ENCODE data around the gene TEKT2. TPM values are rescaled to one million over a fixed set of nuclear protein-coding genes. Genes with fewer than 3 reads are reported as not detected.

Gene TEKT2
- total RNA-seq, 1 experiment from 2014 or later = not detected

DNA sequence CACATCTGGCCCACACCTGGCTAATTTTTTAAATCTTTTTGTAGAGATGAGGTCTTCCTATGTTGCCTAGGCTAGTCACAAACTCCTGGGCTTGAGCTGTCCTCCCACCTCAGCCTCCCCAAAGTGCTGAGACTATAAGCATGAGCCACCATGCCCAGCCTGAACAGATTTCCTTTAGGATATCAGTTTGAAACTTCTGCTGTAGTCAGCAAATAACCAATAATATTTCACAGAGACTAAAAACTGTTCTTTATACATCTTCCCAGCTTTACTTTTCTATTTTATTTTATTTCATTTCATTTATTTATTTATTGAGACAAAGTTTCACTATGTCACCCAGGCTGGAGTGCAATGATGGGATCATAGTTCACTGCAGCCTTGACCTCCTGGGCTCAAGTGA, 29.9 kb upstream of the TEKT2 start:
- no peak overlapping the region for H3K4me3 ChIP-seq (ENCODE audit: low read length)
- no peaks in the 10 kb centered on the region for H4K20me1 ChIP-seq (ENCODE audit: low read length)
- H3K4me1 ChIP-seq (ENCODE audit: insufficient read depth, low read length) = no peaks in the 10 kb centered on the region
- DNase-seq (no peak), ATAC-seq (no peak)
- H3K36me3 ChIP-seq (ENCODE audit: low read depth, low read length) = peaks cover 8% of the 10 kb centered on the region; the same call in 1 of the 2 replicates
- no peaks in the 10 kb centered on the region for H3K27me3 ChIP-seq (ENCODE audit: low read length)
- no peak overlapping the region for H3K27ac ChIP-seq (ENCODE audit: low read length)
- no peak overlapping the region for H3K9ac ChIP-seq (ENCODE audit: low read length)
- H3K4me2 ChIP-seq (ENCODE audit: low read length) = no peak overlapping the region
- ChIA-PET POLR2A (ENCODE audit: unreplicated experiment) (no interaction called here), CTCF (no interaction called here)
- H3K9me2 ChIP-seq (replicated peaks; ENCODE audit: low read length) = no peaks in the 10 kb centered on the region
- TF ChIP-seq, protein P1, sequence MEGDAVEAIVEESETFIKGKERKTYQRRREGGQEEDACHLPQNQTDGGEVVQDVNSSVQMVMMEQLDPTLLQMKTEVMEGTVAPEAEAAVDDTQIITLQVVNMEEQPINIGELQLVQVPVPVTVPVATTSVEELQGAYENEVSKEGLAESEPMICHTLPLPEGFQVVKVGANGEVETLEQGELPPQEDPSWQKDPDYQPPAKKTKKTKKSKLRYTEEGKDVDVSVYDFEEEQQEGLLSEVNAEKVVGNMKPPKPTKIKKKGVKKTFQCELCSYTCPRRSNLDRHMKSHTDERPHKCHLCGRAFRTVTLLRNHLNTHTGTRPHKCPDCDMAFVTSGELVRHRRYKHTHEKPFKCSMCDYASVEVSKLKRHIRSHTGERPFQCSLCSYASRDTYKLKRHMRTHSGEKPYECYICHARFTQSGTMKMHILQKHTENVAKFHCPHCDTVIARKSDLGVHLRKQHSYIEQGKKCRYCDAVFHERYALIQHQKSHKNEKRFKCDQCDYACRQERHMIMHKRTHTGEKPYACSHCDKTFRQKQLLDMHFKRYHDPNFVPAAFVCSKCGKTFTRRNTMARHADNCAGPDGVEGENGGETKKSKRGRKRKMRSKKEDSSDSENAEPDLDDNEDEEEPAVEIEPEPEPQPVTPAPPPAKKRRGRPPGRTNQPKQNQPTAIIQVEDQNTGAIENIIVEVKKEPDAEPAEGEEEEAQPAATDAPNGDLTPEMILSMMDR (conservative IDR thresholded peaks at IDR 0.05; ENCODE audit: low read depth, low read length) = no peak
- TF ChIP-seq EZH2 (IDR thresholded peaks at IDR 0.05; ENCODE audit: low read length, unreplicated experiment) = no peak
- TF ChIP-seq EZH2phosphoT487 (IDR thresholded peaks at IDR 0.05; ENCODE audit: borderline replicate concordance, low read length) = no peak
- no peaks in the 10 kb centered on the region for H3K79me2 ChIP-seq (ENCODE audit: low read length)
- H3F3A ChIP-seq (ENCODE audit: low read length, unreplicated experiment) = no peaks in the 10 kb centered on the region
- intact Hi-C loops (cut with micrococcal nuclease) = no loop called here
- H2AFZ ChIP-seq (ENCODE audit: low read length) = no peak overlapping the region
- no peaks in the 10 kb centered on the region for H3K9me3 ChIP-seq (ENCODE audit: low read length)
- BruUV-seq (replicated peaks) = no TSS peak

DNA sequence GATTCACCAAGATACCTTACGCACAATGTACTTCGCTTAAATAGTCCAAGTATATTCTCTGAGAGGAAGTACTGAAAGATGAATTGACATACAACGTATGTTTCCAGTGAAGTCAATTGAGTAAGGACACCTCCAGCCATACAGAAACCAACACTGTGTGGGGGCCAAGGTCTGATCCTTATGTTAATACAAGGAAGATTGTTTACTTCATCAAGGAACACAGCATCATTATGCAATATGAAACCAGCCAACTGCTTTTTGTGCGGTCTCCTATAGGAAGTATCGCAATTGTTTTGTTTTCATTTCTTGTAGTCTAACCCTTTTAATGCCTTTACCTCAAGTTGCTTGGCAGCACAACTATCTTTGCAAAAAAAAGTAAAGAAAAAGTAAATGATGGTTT, 28.2 kb upstream of the TEKT2 start:
- no peaks in the 10 kb centered on the region for H4K20me1 ChIP-seq (ENCODE audit: low read length)
- ATAC-seq (no peak), DNase-seq (no peak)
- CTCF ChIA-PET = no interaction called here
- no peaks in the 10 kb centered on the region for H3K27me3 ChIP-seq (ENCODE audit: low read length)
- no peak overlapping the region for H3K27ac ChIP-seq (ENCODE audit: low read length)
- POLR2A ChIA-PET (ENCODE audit: unreplicated experiment) = no interaction called here
- BruUV-seq (replicated peaks) = TSS peak; percentile 14
- no peaks in the 10 kb centered on the region for H3K4me1 ChIP-seq (ENCODE audit: insufficient read depth, low read length)
- no peaks in the 10 kb centered on the region for H3K9me3 ChIP-seq (ENCODE audit: low read length)
- no peak overlapping the region for H3K4me2 ChIP-seq (ENCODE audit: low read length)
- TF ChIP-seq EZH2 (IDR thresholded peaks at IDR 0.05; ENCODE audit: low read length, unreplicated experiment) = no peak
- no peak for TF ChIP-seq EZH2phosphoT487 (IDR thresholded peaks at IDR 0.05; ENCODE audit: borderline replicate concordance, low read length)
- TF ChIP-seq, protein P1 (conservative IDR thresholded peaks at IDR 0.05; ENCODE audit: low read depth, low read length) = no peak
- no peaks in the 10 kb centered on the region for H3K9me2 ChIP-seq (replicated peaks; ENCODE audit: low read length)
- no peak overlapping the region for H2AFZ ChIP-seq (ENCODE audit: low read length)
- peaks cover 8% of the 10 kb centered on the region; the same call in 1 of the 2 replicates for H3K36me3 ChIP-seq (ENCODE audit: low read depth, low read length)
- H3F3A ChIP-seq (ENCODE audit: low read length, unreplicated experiment) = no peaks in the 10 kb centered on the region
- H3K9ac ChIP-seq (ENCODE audit: low read length) = no peak overlapping the region
- no peaks in the 10 kb centered on the region for H3K79me2 ChIP-seq (ENCODE audit: low read length)
- intact Hi-C loops (cut with micrococcal nuclease) = no loop called here
- no peak overlapping the region for H3K4me3 ChIP-seq (ENCODE audit: low read length)

DNA sequence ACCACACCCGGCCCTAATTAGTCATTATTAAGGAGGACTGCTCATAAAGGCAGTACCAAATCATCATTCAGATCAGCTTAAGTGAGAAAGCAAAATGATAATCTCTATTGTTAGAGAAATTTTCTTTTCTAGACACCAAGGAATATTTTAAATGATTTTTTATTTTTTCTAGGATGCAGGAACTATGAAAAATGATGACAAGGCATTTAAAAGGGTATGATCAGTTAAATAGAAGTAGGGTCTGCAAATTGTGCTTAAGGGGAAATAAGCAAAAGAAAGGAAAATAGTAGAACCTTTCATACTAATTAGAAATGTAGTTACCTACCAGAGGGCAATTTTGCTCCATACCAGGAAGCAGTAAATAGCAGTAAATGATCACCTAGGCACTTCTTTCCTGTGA, 21.6 kb upstream of the TEKT2 start:
- TF ChIP-seq EZH2phosphoT487 (IDR thresholded peaks at IDR 0.05; ENCODE audit: borderline replicate concordance, low read length) = no peak
- no peak for TF ChIP-seq EZH2 (IDR thresholded peaks at IDR 0.05; ENCODE audit: low read length, unreplicated experiment)
- TF ChIP-seq, protein P1 (conservative IDR thresholded peaks at IDR 0.05; ENCODE audit: low read depth, low read length) = no peak
- BruUV-seq (replicated peaks) = no TSS peak
- H3F3A ChIP-seq (ENCODE audit: low read length, unreplicated experiment) = no peaks in the 10 kb centered on the region
- no peaks in the 10 kb centered on the region for H4K20me1 ChIP-seq (ENCODE audit: low read length)
- H3K9ac ChIP-seq (ENCODE audit: low read length) = no peak overlapping the region
- no peak overlapping the region for H3K4me3 ChIP-seq (ENCODE audit: low read length)
- H2AFZ ChIP-seq (ENCODE audit: low read length) = no peak overlapping the region
- H3K9me3 ChIP-seq (ENCODE audit: low read length) = no peaks in the 10 kb centered on the region
- no peak overlapping the region for H3K27ac ChIP-seq (ENCODE audit: low read length)
- no peaks in the 10 kb centered on the region for H3K36me3 ChIP-seq (ENCODE audit: low read depth, low read length)
- ChIA-PET CTCF (no interaction called here), POLR2A (ENCODE audit: unreplicated experiment) (no interaction called here)
- no peak for ATAC-seq
- intact Hi-C loops (cut with micrococcal nuclease) = no loop called here
- H3K27me3 ChIP-seq (ENCODE audit: low read length) = no peaks in the 10 kb centered on the region
- no peaks in the 10 kb centered on the region for H3K9me2 ChIP-seq (replicated peaks; ENCODE audit: low read length)
- no peak overlapping the region for H3K4me2 ChIP-seq (ENCODE audit: low read length)
- no peaks in the 10 kb centered on the region for H3K79me2 ChIP-seq (ENCODE audit: low read length)
- no peaks in the 10 kb centered on the region for H3K4me1 ChIP-seq (ENCODE audit: insufficient read depth, low read length)
- no peak for DNase-seq

Measured in PC-3 (cell line).